OCI-LY7 (cell line): Measurements from ENCODE around the gene MYOM3. TPM values are rescaled to one million over a fixed set of nuclear protein-coding genes. Genes with fewer than 3 reads are reported as not detected.
"Not testable (repeated sequence)": the region's sequence is repeated elsewhere in the genome, so short reads cannot be mapped to it uniquely, and the experiment has no call there.

Experiments
- BruUV-seq: library from RNA; stranded (reverse); fragments of 400-500 nt; replicated peaks from 2 replicates; lab custom pipeline; 2021; lab: Mats Ljungman, UMichigan
- CTCF ChIA-PET: fragments of 300-600 bp; sonication (Branson Sonifier 250); formaldehyde crosslinking; loops from one replicate; lab custom pipeline; 2022; ENCODE audit warnings: antibody characterized with exemption; ENCODE audit not compliant: unreplicated experiment; lab: Charles Lee
- POLR2A ChIA-PET: fragments of 300-600 bp; sonication (Branson Sonifier 250); formaldehyde crosslinking; loops from one replicate; lab custom pipeline; 2022; ENCODE audit warnings: antibody characterized with exemption; lab: Charles Lee
- DNase-seq: peaks from one replicate; pipeline ENCODE4 v3.0.0-alpha.2; 2015; ENCODE audit warnings: low spot score
- H2AFZ ChIP-seq: fragments of 200-600 bp; sonication (generic), shearing (Covaris generic); 2 replicates; pipeline ENCODE4 v1.6.1; 2014; ENCODE audit warnings: mild to moderate bottlenecking, antibody characterized with exemption, low read length, moderate library complexity
- H3K27ac ChIP-seq: fragments of 200-600 bp; sonication (generic); 2 replicates; pipeline ENCODE4 v1.5.1; 2014; ENCODE audit warnings: mixed run types, low read depth, mild to moderate bottlenecking, moderate library complexity, low read length, inconsistent platforms; ENCODE audit not compliant: poor library complexity, severe bottlenecking
- H3K36me3 ChIP-seq: fragments of 200-600 bp; sonication (generic); 2 replicates; pipeline ENCODE4 v1.6.1; 2014; ENCODE audit warnings: mild to moderate bottlenecking, antibody characterized with exemption, low read length, moderate library complexity, mixed read lengths; ENCODE audit not compliant: insufficient read depth
- H3K4me1 ChIP-seq: fragments of 200-600 bp; sonication (generic); 2 replicates; pipeline ENCODE4 v1.5.1; 2014; ENCODE audit warnings: mild to moderate bottlenecking, low read length; ENCODE audit not compliant: insufficient read depth, poor library complexity, severe bottlenecking
- H3K4me2 ChIP-seq: fragments of 200-600 bp; sonication (generic); 2 replicates; pipeline ENCODE4 v1.6.1; 2014; ENCODE audit warnings: mild to moderate bottlenecking, low read length
- H3K4me3 ChIP-seq: fragments of 200-600 bp; sonication (generic); 2 replicates; pipeline ENCODE4 v1.5.1; 2014; ENCODE audit warnings: mild to moderate bottlenecking, low read depth, low read length; ENCODE audit not compliant: poor library complexity, severe bottlenecking
- H3K79me2 ChIP-seq: fragments of 200-600 bp; sonication (generic); 2 replicates; pipeline ENCODE4 v1.6.1; 2016; ENCODE audit warnings: low read depth, mild to moderate bottlenecking, low read length, moderate library complexity, mixed read lengths; ENCODE audit not compliant: insufficient read depth
- H3K9me2 ChIP-seq: fragments of 200-600 bp; sonication (generic); 2 replicates; pipeline ENCODE4 v1.6.1; 2016; ENCODE audit warnings: mild to moderate bottlenecking, low read length, mixed read lengths; ENCODE audit not compliant: insufficient read depth
- H3K9me3 ChIP-seq: fragments of 200-600 bp; sonication (generic); 2 replicates; pipeline ENCODE4 v1.6.1; 2014; ENCODE audit warnings: mild to moderate bottlenecking, mixed run types, low read length, mixed read lengths
- H4K20me1 ChIP-seq: fragments of 200-600 bp; sonication (generic); 2 replicates; pipeline ENCODE4 v1.6.1; 2014; ENCODE audit warnings: mild to moderate bottlenecking, antibody characterized with exemption, low read length, moderate library complexity, mixed read lengths; ENCODE audit not compliant: insufficient read depth
- CTCF ChIP-seq: fragments of 200-600 bp; sonication (generic); conservative IDR thresholded peaks from 2 replicates; pipeline ENCODE4 v1.5.1; 2014; ENCODE audit warnings: mild to moderate bottlenecking, antibody characterized with exemption, low read length, moderate library complexity, mixed read lengths
- EZH2phosphoT487 ChIP-seq: fragments of 200-600 bp; sonication (generic); IDR thresholded peaks from 2 replicates; pipeline ENCODE4 v1.6.1; 2018; ENCODE audit warnings: low read depth, borderline replicate concordance, mild to moderate bottlenecking, mixed run types, antibody characterized with exemption, low read length, moderate library complexity, mixed read lengths
- intact Hi-C: fragments of 100-400 bp; cut with micrococcal nuclease; formaldehyde crosslinking; loops from one replicate; pipeline ENCODE4 v1.10.0; 2022; ENCODE audit not compliant: unreplicated experiment
- total RNA-seq, 2 experiments: library from RNA; depleted of rRNA in 1 of 2; stranded (reverse); fragments of >200 nt in 1 of 2; shearing (Covaris generic) in 1 of 2; gene quantifications; 2 replicates each; pipeline ENCODE4 v1.2.3, GENCODE V29; 2014 to 2022

Gene MYOM3
- total RNA-seq, 2 experiments from 2014 or later, result not detected

- POLR2A ChIA-PET, result no interaction called here
- Histone ChIP-seq H2AFZ (no peak overlapping the region), H3K36me3 (no peaks in the 10 kb centered on the region), H3K79me2 (no peaks in the 10 kb centered on the region), H3K4me3 (no peak overlapping the region), H4K20me1 (no peaks in the 10 kb centered on the region), H3K9me2 (no peaks in the 10 kb centered on the region), H3K27ac (no peak overlapping the region), H3K9me3 (no peaks in the 10 kb centered on the region), H3K4me1 (no peaks in the 10 kb centered on the region), H3K4me2 (no peak overlapping the region)
- CTCF ChIA-PET, result no interaction called here
- no peak for DNase-seq
- intact Hi-C loops, result no loop called here
- no TSS peak for BruUV-seq
- TF ChIP-seq EZH2phosphoT487 (no peak), CTCF (no peak)
These were observed 79.0 kb downstream of the MYOM3 start for GRCh38 chr1:24032981-24033380.

- POLR2A ChIA-PET, result interaction anchor here (0.6 kb wide), 1 partner anchor 73 kb away, joined by 5 read pairs; no protein-coding TSS in a partner anchor
- H3K4me2 ChIP-seq, intact Hi-C loops, H3K4me3 ChIP-seq, CTCF ChIA-PET, H3K27ac ChIP-seq, H3K9me3 ChIP-seq, H3K9me2 ChIP-seq, H3K4me1 ChIP-seq, H3K36me3 ChIP-seq, BruUV-seq, H3K79me2 ChIP-seq, H4K20me1 ChIP-seq, H2AFZ ChIP-seq, DNase-seq: not testable (repeated sequence)
These were observed 80.9 kb downstream of the MYOM3 start for GRCh38 chr1:24030976-24031516.

DNA sequence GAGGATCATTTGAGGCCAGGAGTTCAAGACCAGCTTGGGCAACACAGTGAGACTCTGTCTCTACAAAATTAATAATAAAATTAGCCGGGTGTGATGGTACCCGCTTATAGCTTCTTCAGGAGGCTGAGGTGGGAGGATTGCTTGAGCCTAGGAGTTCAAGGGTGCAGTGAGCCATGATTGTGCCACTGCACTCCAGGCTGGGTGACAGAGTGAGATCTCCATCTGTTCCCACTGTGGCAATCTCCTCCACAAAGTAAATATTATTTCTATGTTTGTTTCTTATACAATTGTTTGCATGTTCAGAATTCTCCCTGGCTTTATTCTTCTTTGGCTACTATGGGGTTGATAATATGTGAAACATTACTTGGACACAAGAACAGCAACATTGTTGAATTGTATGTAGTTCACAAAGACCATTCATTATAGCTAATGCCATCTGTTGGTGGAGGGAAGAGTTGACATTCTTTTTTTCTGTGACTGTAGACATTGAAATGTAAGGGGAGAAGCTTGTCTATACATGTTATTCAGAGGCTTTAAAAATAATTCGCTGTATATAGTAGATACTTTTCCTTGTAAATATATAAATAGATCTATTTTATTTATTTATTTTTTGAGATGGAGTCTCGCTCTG is 84.0 kb downstream of the MYOM3 start:
- intact Hi-C loops, result loop anchor here (2.0 to 5.0 kb wide), 2 partner anchors 46 to 69 kb away; partner anchors contain the start of genes PNRC2 and SRSF10
- peak; percentile 58 for DNase-seq
- CTCF ChIA-PET, result no interaction called here
- no peaks in the 10 kb centered on the region for H3K9me2 ChIP-seq
- no peaks in the 10 kb centered on the region for H3K79me2 ChIP-seq
- no peaks in the 10 kb centered on the region for H3K36me3 ChIP-seq
- no TSS peak for BruUV-seq
- no peaks in the 10 kb centered on the region for H3K4me1 ChIP-seq
- POLR2A ChIA-PET, result interaction anchor here (0.6 to 1.4 kb wide), 3 partner anchors 16 to 210 kb away, joined by 3 to 6 read pairs (median 4); partner anchors contain the start of gene PNRC2
- no peak overlapping the region for H3K27ac ChIP-seq
- no peak overlapping the region for H2AFZ ChIP-seq
- no peak overlapping the region for H3K4me3 ChIP-seq
- H4K20me1 ChIP-seq, result no peaks in the 10 kb centered on the region
- peak; percentile 85 for TF ChIP-seq CTCF
- no peak for TF ChIP-seq EZH2phosphoT487
- no peaks in the 10 kb centered on the region for H3K9me3 ChIP-seq
- no peak overlapping the region for H3K4me2 ChIP-seq
